Osteocyte (in vitro differentiated cells): ENCODE measurements around the gene PDPK1. TPM values are rescaled to one million over a fixed set of nuclear protein-coding genes. Genes with fewer than 3 reads are reported as not detected.
A peak's percentile ranks its signal among the peaks of the same experiment; 100 is the strongest.

Source experiments
- DNase-seq: peaks from one replicate; pipeline ENCODE4 v3.0.0; 2021; ENCODE audit warnings: mixed read lengths; ENCODE audit not compliant: unreplicated experiment; ENCODE audit errors: extremely low spot score
- H3K27ac Mint-ChIP-seq: one replicate; pipeline ENCODE4 v1.8.0; 2021; ENCODE audit warnings: mild to moderate bottlenecking, mixed read lengths; ENCODE audit not compliant: unreplicated experiment
- H3K27me3 Mint-ChIP-seq: one replicate; pipeline ENCODE4 v1.8.0; 2021; ENCODE audit warnings: mixed read lengths; ENCODE audit not compliant: unreplicated experiment
- H3K36me3 Mint-ChIP-seq: one replicate; pipeline ENCODE4 v1.8.0; 2021; ENCODE audit warnings: mixed read lengths; ENCODE audit not compliant: unreplicated experiment
- H3K4me1 Mint-ChIP-seq: one replicate; pipeline ENCODE4 v1.8.0; 2021; ENCODE audit warnings: mixed read lengths; ENCODE audit not compliant: unreplicated experiment
- H3K4me3 Mint-ChIP-seq: one replicate; pipeline ENCODE4 v1.8.0; 2021; ENCODE audit warnings: mild to moderate bottlenecking, moderate library complexity, mixed read lengths; ENCODE audit not compliant: unreplicated experiment
- H3K9me3 Mint-ChIP-seq: one replicate; pipeline ENCODE4 v1.8.0; 2021; ENCODE audit warnings: mixed read lengths; ENCODE audit not compliant: unreplicated experiment
- CTCF ChIP-seq: fragments of 200-600 bp; sonication (generic); IDR thresholded peaks from 2 replicates; pipeline ENCODE4 v1.5.0; 2021; ENCODE audit warnings: antibody characterized with exemption, mild to moderate bottlenecking, moderate library complexity
- total RNA-seq: library from RNA; stranded (reverse); gene quantifications from 2 replicates; pipeline ENCODE4 v1.2.1, GENCODE V29; 2021

The PDPK1 gene
- total RNA-seq, 1 donor from 2014 or later = 45.8 TPM

GRCh38 chr16:2529961-2530628 lies 7.7 kb upstream of the PDPK1 start:
- peak overlapping the region; percentile 27 for H3K27ac Mint-ChIP-seq
- peaks cover 7% of the 10 kb centered on the region for H3K36me3 Mint-ChIP-seq
- H3K4me3 Mint-ChIP-seq = no peak overlapping the region
- no peak for TF ChIP-seq CTCF
- no peak for DNase-seq
- peaks cover 15% of the 10 kb centered on the region for H3K4me1 Mint-ChIP-seq
- no peaks in the 10 kb centered on the region for H3K9me3 Mint-ChIP-seq
- H3K27me3 Mint-ChIP-seq = no peaks in the 10 kb centered on the region

- peaks cover 7% of the 10 kb centered on the region for H3K36me3 Mint-ChIP-seq
- no peaks in the 10 kb centered on the region for H3K9me3 Mint-ChIP-seq
- H3K27me3 Mint-ChIP-seq = no peaks in the 10 kb centered on the region
- no peak for DNase-seq
- peak overlapping the region; percentile 90 for H3K4me3 Mint-ChIP-seq
- peaks cover 15% of the 10 kb centered on the region for H3K4me1 Mint-ChIP-seq
- no peak for TF ChIP-seq CTCF
- peak overlapping the region; percentile 86 for H3K27ac Mint-ChIP-seq
These were observed 7.0 kb upstream of the PDPK1 start for GRCh38 chr16:2530629-2531318.

- DNase-seq = no peak
- no peaks in the 10 kb centered on the region for H3K9me3 Mint-ChIP-seq
- H3K36me3 Mint-ChIP-seq = peaks cover 2% of the 10 kb centered on the region
- H3K4me3 Mint-ChIP-seq = peak within 1 kb of the TSS; percentile 90
- H3K27me3 Mint-ChIP-seq = no peaks in the 10 kb centered on the region
- no peak for TF ChIP-seq CTCF
- peak within 1 kb of the TSS; percentile 96 for H3K27ac Mint-ChIP-seq
- peaks cover 16% of the 10 kb centered on the region for H3K4me1 Mint-ChIP-seq
These were observed 6.5 kb upstream of the PDPK1 start, which contains the start of gene CEMP1 for GRCh38 chr16:2531371-2531695. CEMP1 (minus strand) TSS chr16:2531408; CDS start chr16:2531073, 335 bp downstream.

GRCh38 chr16:2531696-2532493 lies 5.9 kb upstream of the PDPK1 start:
- TF ChIP-seq CTCF = no peak
- Mint-ChIP-seq H3K4me1 (peaks cover 21% of the 10 kb centered on the region), H3K27ac (peak overlapping the region; percentile 96), H3K4me3 (peak overlapping the region; percentile 90), H3K27me3 (no peaks in the 10 kb centered on the region), H3K9me3 (no peaks in the 10 kb centered on the region), H3K36me3 (peaks cover 2% of the 10 kb centered on the region)
- peak; percentile 99 for DNase-seq
